HG03354 (cell line): ENCODE data around the gene GNA15.
A peak's percentile ranks its signal among the peaks of the same experiment; 100 is the strongest.

Experiments used
- ATAC-seq: cut with Tn5 transposase; IDR thresholded peaks from one replicate; pipeline ENCODE4 v1.9.1; 2021; ENCODE audit warnings: mild to moderate bottlenecking; ENCODE audit not compliant: unreplicated experiment, poor library complexity, severe bottlenecking

GNA15 gene

GRCh38 chr19:3119693-3120380, 16.0 kb upstream of the GNA15 start:
- ATAC-seq, result no peak

DNA sequence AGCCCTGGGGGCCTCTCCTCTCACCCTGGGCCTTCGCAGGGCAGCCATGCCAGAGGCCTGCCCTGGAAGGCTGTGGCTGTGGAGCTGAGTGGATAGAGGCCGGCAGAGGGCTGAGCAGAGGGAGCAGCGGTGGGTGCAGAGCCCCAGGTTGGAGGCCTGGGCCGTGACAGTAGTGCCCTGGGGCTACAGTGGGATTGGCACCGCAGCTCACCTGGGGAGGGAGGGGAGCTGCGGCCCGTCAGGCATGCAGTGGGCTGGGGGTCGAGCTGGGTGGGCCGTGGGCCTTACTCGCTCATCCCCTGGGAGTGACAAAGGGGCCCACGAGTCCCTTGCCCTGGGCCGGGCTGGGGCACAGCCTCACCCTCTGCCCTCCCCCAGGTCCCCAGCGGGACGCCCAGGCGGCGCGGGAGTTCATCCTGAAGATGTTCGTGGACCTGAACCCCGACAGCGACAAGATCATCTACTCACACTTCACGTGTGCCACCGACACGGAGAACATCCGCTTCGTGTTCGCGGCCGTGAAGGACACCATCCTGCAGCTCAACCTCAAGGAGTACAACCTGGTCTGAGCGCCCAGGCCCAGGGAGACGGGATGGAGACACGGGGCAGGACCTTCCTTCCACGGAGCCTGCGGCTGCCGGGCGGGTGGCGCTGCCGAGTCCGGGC, 15.1 kb upstream of the GNA15 start:
- no peak for ATAC-seq

DNA sequence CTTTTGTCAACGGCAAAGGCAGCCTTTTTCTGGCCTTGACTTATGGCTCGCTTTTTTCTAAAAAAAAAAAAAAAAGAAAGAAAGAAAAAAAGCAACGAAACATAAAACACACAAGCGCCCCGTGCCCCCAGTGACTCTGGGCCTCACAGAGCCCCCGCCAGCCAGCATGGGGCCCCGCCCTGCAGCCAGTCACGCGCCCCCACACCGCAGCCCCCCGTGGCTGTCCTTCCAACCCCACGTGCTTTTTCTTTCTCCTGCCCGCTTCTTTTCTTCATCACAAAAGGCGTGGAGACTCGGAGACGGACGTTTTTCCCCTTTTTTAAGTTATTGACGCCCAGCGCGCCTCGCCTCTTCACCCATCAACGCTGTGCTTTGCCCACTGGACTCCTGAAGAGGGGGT, 14.4 kb upstream of the GNA15 start:
- no peak for ATAC-seq

- ATAC-seq, result no peak
Observed at GRCh38 chr19:3121821-3122511, 13.9 kb upstream of the GNA15 start.

DNA sequence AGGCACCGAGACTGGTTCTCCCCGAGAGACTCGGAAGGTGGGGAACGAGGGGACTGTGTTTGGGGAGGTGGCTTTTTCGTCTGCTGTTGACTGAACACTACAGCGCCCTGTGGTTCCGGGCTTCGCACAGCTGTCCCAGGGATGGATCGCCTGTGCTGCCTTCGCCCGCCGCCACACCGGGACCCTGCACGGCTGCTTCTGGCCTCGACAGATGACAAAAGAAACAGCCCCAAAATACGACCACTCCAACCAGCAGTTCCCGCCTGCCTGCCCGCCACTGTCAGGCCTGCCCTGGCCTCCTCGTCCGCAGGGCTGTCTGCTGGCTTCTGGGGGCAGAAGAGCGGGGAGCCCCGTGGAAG, 13.3 kb upstream of the GNA15 start:
- no peak for ATAC-seq

DNA sequence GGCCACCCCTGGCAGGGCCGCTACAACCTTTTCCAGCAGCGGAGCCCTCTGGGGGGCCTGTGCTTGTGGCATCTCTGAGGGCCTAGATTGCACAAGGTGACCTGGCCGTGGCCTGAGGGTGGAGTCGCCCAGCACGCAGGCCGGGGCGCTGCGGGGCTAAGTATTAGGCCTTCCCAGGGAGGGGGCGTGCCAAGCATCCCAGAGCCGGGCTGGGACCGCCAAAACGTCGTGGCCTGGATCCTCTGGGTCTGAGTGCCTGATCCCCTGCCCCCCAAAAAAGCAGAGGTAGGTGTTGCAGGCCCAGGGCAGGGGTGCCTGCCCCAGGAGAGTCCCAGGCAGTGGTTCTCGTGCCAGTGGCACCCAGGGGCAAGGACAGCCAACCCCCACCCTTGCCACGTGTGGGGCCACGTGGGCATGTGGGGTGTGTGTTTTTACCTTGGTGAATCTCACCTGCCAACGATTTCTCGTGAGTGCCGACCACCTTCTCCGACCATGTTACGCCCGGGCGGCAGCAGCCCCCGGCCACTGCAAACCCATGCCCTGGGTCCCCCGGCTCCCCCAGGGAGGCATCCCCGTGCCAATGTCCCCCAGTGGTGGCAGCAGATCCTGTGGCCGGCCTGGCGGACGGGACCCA, 12.6 kb upstream of the GNA15 start:
- no peak for ATAC-seq

- ATAC-seq, result no peak
Observed at GRCh38 chr19:3123956-3124355, 11.9 kb upstream of the GNA15 start.

DNA sequence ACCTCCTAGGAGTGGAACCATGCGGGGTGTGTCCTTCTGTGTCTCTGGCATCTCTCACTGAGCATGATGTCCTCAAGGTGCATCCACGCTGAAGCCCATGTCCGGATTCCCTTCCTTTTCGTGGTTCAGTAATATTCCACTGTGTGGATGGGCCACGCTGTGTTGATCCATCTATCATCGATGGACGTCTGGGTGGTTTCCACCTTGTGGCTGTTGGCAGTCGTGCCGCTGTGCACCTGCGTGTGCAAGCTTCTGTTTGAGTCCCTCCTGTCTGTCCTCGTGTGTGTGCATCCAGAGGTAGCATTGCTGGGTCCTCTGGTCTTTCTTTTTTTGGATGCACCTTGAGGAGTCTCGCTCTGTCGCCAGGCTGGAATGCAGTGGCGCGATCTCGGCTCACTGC, 11.2 kb upstream of the GNA15 start:
- no peak for ATAC-seq

GRCh38 chr19:3125900-3126524, 9.8 kb upstream of the GNA15 start:
- no peak for ATAC-seq

DNA sequence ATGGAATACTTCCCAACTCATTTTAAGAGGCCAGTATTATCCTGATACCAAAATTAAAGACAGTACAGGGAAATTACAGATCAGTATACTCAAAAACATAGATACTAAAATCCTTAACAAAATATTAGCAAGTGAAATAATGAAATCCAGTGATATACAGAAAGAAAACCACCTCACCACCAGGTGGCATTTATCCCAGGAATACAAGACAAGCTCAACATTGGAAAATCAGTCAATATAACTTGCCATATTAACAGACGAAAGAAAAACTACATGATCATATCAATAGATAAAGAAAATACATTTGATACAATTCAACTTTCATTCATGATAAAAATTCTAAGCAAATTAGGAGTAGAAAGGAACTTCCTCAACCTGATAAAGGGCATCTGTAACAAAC, 6.7 kb upstream of the GNA15 start:
- no peak for ATAC-seq

- ATAC-seq, result no peak
Observed at GRCh38 chr19:3131168-3131567, 4.7 kb upstream of the GNA15 start.

DNA sequence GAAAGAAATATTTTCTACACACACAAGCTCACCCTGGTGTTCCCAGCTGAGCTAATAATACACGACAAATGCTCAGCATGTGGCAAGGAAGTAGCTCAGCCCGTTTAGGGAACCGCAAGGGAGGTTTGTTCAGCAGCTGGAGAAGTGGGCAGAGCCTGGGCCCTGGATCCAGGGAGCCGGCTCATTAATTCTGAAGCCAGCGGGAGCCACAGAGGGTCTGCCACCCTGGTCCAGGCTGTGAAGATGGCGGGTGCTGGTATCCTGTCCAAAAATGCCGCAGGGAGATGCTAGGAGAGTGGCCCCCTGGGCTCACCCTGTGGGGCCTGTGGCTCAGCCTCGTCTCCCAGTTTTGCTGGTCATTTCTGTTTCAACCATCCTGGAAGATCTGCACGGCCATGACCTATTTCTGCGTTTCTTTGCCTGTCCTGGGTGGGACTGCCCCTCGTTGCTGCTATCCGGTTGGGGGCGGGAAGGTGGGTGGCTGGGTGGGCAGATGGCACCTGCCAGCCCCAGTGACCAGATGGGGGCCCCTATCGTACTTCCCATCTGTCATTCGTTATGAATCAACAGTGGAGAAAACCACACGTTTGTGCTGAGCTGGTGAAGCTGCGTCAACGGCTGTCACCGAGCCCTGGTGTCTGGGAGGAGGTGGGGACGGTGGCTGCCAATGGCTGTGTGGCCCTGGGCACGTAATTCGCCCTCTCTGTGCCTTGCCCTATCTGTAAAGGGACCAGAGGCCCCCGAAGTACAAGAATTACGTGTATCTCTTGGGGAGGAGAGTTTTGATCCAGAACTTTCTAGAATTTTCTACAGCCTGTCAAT, 2.7 kb upstream of the GNA15 start:
- peak; percentile 55 for ATAC-seq

- ATAC-seq, result peak; percentile 21
Observed at GRCh38 chr19:3133793-3134116, 2.1 kb upstream of the GNA15 start.

GRCh38 chr19:3136684-3137055, 837 bp downstream of the GNA15 start:
- ATAC-seq, result no peak

- ATAC-seq, result no peak
Observed at GRCh38 chr19:3137119-3137518, 1.3 kb downstream of the GNA15 start.

DNA sequence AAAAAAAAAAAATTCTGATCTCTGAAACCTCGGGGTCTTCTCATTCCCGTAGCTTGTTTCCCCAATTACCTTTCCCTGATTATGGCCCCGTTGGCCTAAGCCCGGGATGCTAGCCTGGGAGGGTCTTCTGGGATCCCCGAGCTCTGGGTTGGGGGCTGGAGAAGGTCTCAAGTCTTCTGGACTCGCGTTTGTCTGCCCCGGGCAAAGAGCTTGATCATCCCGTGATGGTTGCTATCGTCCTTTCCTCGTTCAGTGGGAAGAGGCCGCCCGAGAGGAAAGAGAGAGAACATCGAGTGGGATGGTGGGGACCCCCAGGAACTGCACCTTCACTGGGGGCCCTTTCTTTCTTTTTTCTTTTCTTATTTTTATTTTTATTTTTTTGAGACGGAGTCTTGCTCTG, 2.4 kb downstream of the GNA15 start:
- no peak for ATAC-seq

DNA sequence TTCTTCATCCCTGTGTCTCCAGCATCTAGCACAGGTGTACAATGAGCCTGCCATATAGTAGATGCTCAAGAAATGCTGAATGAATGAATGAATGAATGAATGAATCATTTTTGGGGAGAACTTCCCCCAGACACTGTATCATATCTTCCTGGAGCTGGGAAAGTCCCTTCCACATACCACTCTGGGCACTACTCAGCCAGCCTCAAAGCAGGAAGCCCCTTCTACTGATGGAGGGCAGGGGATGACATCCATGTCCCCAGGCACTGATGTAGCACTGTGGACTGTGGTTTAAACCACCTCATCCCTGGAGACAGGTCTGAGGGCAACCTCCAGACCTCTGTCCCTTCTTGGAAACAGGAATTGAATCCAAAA, 4.8 kb downstream of the GNA15 start:
- ATAC-seq, result no peak

DNA sequence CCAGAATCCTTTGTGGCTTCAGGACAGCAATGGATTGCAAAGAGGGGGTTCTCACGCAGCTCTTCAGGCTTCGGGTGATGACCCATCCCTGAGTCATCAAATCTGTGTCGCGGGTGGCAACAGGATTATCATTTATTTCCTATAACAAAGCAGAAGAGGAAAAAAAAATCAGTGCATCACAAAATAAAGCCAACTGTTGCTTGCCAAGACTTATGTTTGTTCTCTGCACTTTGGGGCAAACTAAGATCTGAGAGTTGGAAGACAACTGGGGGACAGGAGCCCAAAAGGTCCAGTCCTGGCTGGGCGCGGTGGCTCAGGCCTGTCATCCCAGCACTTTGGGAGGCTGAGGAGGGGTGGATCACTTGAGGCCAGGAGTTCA, 6.4 kb downstream of the GNA15 start:
- no peak for ATAC-seq

- no peak for ATAC-seq
Observed at GRCh38 chr19:3142781-3143337, 7.0 kb downstream of the GNA15 start.
